ENCODE measurements around the gene RAMP3.

DNA sequence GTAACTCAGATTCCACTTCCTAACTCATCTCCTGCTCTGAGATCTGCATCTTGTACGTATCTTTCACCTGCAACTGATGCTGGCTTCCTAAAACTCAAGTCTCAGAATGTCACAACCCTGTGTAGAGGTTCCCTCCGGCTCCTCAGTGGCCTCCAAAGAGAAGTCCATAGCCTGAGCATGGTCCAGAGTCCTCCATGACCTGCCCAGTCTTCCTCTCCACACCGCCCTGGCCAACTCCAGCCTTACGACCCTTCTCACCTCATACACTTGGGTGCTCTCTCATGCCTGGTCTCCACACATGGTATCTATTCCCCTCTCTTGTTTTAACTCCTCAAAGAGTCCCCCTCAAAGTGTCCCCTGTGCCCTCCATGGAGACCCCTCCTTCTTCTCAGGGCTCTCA is 41.9 kb downstream of the RAMP3 start:
- TF ChIP-seq POLR2A (IDR thresholded peaks at IDR 0.05; ENCODE audit: low read length) (no peak), GATA1 (IDR thresholded peaks at IDR 0.05; ENCODE audit: low read depth, low read length) (no peak)

All from erythroblast (primary cell).